Measurements from ENCODE around the gene LNPEP.

The LNPEP gene

GRCh38 chr5:96995419-96995818 lies 59.5 kb downstream of the LNPEP start:
- DNase-seq (ENCODE audit: low spot score) (no peak), FAIRE-seq (no peak)

GRCh38 chr5:96997265-96997859 lies 61.5 kb downstream of the LNPEP start:
- FAIRE-seq, result no peak
- DNase-seq (ENCODE audit: low spot score), result peak; percentile 5

GRCh38 chr5:96999856-97000255 lies 64.0 kb downstream of the LNPEP start:
- FAIRE-seq (no peak), DNase-seq (ENCODE audit: low spot score) (no peak)

GRCh38 chr5:97000391-97000790 lies 64.5 kb downstream of the LNPEP start:
- no peak for FAIRE-seq

GRCh38 chr5:97002983-97003382 lies 67.1 kb downstream of the LNPEP start:
- FAIRE-seq (no peak), DNase-seq (ENCODE audit: low spot score) (no peak)

More at GRCh38 chr5:97000391-97000790, 64.5 kb downstream of the LNPEP start:
- no peak for DNase-seq (ENCODE audit: low spot score)

GRCh38 chr5:97004423-97005060 lies 68.7 kb downstream of the LNPEP start:
- no peak for DNase-seq (ENCODE audit: low spot score)
- FAIRE-seq, result no peak

GRCh38 chr5:97006454-97007060 lies 70.7 kb downstream of the LNPEP start:
- DNase-seq (ENCODE audit: low spot score), result no peak
- no peak for FAIRE-seq

GRCh38 chr5:97009212-97009898 lies 73.5 kb downstream of the LNPEP start:
- FAIRE-seq (no peak), DNase-seq (ENCODE audit: low spot score) (no peak)

GRCh38 chr5:97009921-97010320 lies 74.0 kb downstream of the LNPEP start:
- no peak for DNase-seq (ENCODE audit: low spot score)
- FAIRE-seq, result no peak

- DNase-seq (ENCODE audit: low spot score) (no peak), FAIRE-seq (no peak)
These were observed 74.7 kb downstream of the LNPEP start for GRCh38 chr5:97010606-97011005.

- DNase-seq (ENCODE audit: low spot score), result no peak
- no peak for FAIRE-seq
These were observed 75.7 kb downstream of the LNPEP start for GRCh38 chr5:97011567-97011966.

GRCh38 chr5:97019435-97020117 lies 83.7 kb downstream of the LNPEP start:
- FAIRE-seq (no peak), DNase-seq (ENCODE audit: low spot score) (peak; percentile 7)

GRCh38 chr5:97021416-97021815 lies 85.5 kb downstream of the LNPEP start:
- DNase-seq (ENCODE audit: low spot score), result no peak
- no peak for FAIRE-seq

- DNase-seq (ENCODE audit: low spot score) (no peak), FAIRE-seq (no peak)
These were observed 87.0 kb downstream of the LNPEP start for GRCh38 chr5:97022898-97023297.

GRCh38 chr5:97026721-97027120 lies 90.8 kb downstream of the LNPEP start:
- FAIRE-seq (no peak), DNase-seq (ENCODE audit: low spot score) (no peak)

GRCh38 chr5:97037819-97038218 lies 101.9 kb downstream of the LNPEP start:
- peak; percentile 9 for FAIRE-seq
- no peak for DNase-seq (ENCODE audit: low spot score)

GRCh38 chr5:97041239-97041638 lies 105.4 kb downstream of the LNPEP start:
- DNase-seq (ENCODE audit: low spot score) (no peak), FAIRE-seq (no peak)

GRCh38 chr5:97042996-97043395 lies 107.1 kb downstream of the LNPEP start:
- no peak for DNase-seq (ENCODE audit: low spot score)
- no peak for FAIRE-seq

- DNase-seq (ENCODE audit: low spot score) (no peak), FAIRE-seq (no peak)
These were observed 107.6 kb downstream of the LNPEP start for GRCh38 chr5:97043511-97043910.

- FAIRE-seq, result no peak
- no peak for DNase-seq (ENCODE audit: low spot score)
These were observed 108.2 kb downstream of the LNPEP start for GRCh38 chr5:97044052-97044451.

- no peak for FAIRE-seq
- peak; percentile 17 for DNase-seq (ENCODE audit: low spot score)
These were observed 110.5 kb downstream of the LNPEP start for GRCh38 chr5:97046270-97046982.

Data from urothelium cell line (cell line).